K562 (cell line): Measurements from ENCODE around the gene HOXC10. TPM values are rescaled to one million over a fixed set of nuclear protein-coding genes. Genes with fewer than 3 reads are reported as not detected.

Source experiments
- ATAC-seq: fragments of 200-7000 bp; cut with Tn5 transposase; 3 replicates; pipeline ENCODE4 v1.9.1; 2020; ENCODE audit warnings: moderate library complexity
- BruUV-seq: library from RNA; stranded (reverse); fragments of 400-500 nt; replicated peaks from 2 replicates; lab custom pipeline; 2021; lab: Mats Ljungman, UMichigan
- CTCF ChIA-PET: fragments of 300-600 bp; formaldehyde crosslinking; extraction: SDS; loops from one replicate; lab custom pipeline; 2021; ENCODE audit warnings: low intra/inter-chr PET ratio; lab: Yijun Ruan, JAX
- POLR2A ChIA-PET: fragments of 300-600, 350-650 bp; sonication (Branson Sonifier 250); formaldehyde crosslinking; extraction: SDS; loops from one replicate; lab custom pipeline; 2021; ENCODE audit warnings: antibody characterized with exemption, inconsistent platforms; lab: Yijun Ruan, JAX
- DNase-seq, 4 experiments: peaks; one replicate each; pipeline versions ENCODE4 v3.0.0 to v3.0.0-alpha.2; 2011 to 2018; ENCODE audit warnings: low spot score in 3 of 4, mixed read lengths in 3 of 4; ENCODE audit errors: extremely low read depth in 1 of 4
- FAIRE-seq: peaks from 2 replicates; lab custom pipeline; 2011; peaks lifted over from hg19 to GRCh38; lab: Jason Lieb, UNC
- H2AFZ ChIP-seq: 2 replicates; pipeline ENCODE4 v1.6.0; 2011; ENCODE audit warnings: low read depth, low read length, control low read depth, inconsistent platforms
- H3K27ac ChIP-seq: fragments of 200-600 bp; 3 replicates; pipeline ENCODE4 v1.8.0; 2011; ENCODE audit warnings: low read depth, mild to moderate bottlenecking, control low read depth, inconsistent platforms, low read length, moderate library complexity, mixed read lengths; ENCODE audit errors: extremely low read depth
- H3K27me3 ChIP-seq, 2 experiments: fragments of 300-600 bp in 1 of 2; 2 replicates in 1 of 2; 3 replicates in 1 of 2; pipeline versions ENCODE4 v1.6.0 to v1.8.0; 2011; ENCODE audit warnings: inconsistent platforms in 2 of 2, low read length in 2 of 2, mild to moderate bottlenecking in 1 of 2, mixed read lengths in 1 of 2, moderate library complexity in 1 of 2; ENCODE audit not compliant: control insufficient read depth in 2 of 2, insufficient read depth in 2 of 2
- H3K36me3 ChIP-seq: fragments of 300-600 bp; 3 replicates; pipeline ENCODE4 v1.8.0; 2011; ENCODE audit warnings: mild to moderate bottlenecking, low read length, inconsistent platforms; ENCODE audit not compliant: control insufficient read depth, insufficient read depth
- H3K4me1 ChIP-seq, 2 experiments: fragments of 200-600 bp in 1 of 2; replicated peaks in 1 of 2; 2 replicates in 1 of 2; 3 replicates in 1 of 2; pipeline versions ENCODE4 v1.5.1 to v1.8.0; 2011; ENCODE audit warnings: inconsistent platforms in 2 of 2, low read length in 2 of 2, mild to moderate bottlenecking in 1 of 2, mixed read lengths in 1 of 2, moderate library complexity in 1 of 2; ENCODE audit not compliant: control insufficient read depth in 2 of 2, insufficient read depth in 2 of 2
- H3K4me2 ChIP-seq: 2 replicates; pipeline ENCODE4 v1.6.1; 2011; ENCODE audit warnings: low read length, control low read depth, inconsistent platforms, mixed read lengths; ENCODE audit not compliant: insufficient read depth
- H3K4me3 ChIP-seq: fragments of 200-600 bp; sonication (generic), shearing (Covaris generic); 2 replicates; pipeline ENCODE4 v1.5.1; 2016; ENCODE audit warnings: control low read depth, inconsistent platforms
- H3K79me2 ChIP-seq: fragments of 200-600 bp; 3 replicates; pipeline ENCODE4 v1.8.0; 2011; ENCODE audit warnings: low read length, inconsistent platforms; ENCODE audit not compliant: control insufficient read depth, insufficient read depth
- H3K9ac ChIP-seq, 2 experiments: 2 replicates each; pipeline versions ENCODE4 v1.6.0 to v1.6.1; 2011; ENCODE audit warnings: low read depth in 2 of 2, low read length in 2 of 2, control low read depth in 1 of 2, inconsistent platforms in 1 of 2, mild to moderate bottlenecking in 1 of 2, mixed read lengths in 1 of 2; ENCODE audit not compliant: insufficient read depth in 1 of 2
- H3K9me1 ChIP-seq: one replicate; pipeline ENCODE4 v1.6.0; 2011; ENCODE audit warnings: inconsistent platforms, mild to moderate bottlenecking, low read length, moderate library complexity; ENCODE audit not compliant: control insufficient read depth, insufficient read depth
- H3K9me3 ChIP-seq: replicated peaks from 2 replicates; pipeline ENCODE4 v1.5.1; 2011; ENCODE audit warnings: low read depth, low read length, inconsistent platforms; ENCODE audit not compliant: control insufficient read depth, insufficient read depth
- H4K20me1 ChIP-seq: replicated peaks from 2 replicates; pipeline ENCODE4 v1.6.1; 2011; ENCODE audit warnings: low read length, inconsistent platforms, mixed read lengths; ENCODE audit not compliant: control insufficient read depth, insufficient read depth
- EWSR1 ChIP-seq: fragments of 450-650 bp; IDR thresholded peaks from 2 replicates; pipeline ENCODE4 v1.6.1; 2018; ENCODE audit warnings: borderline replicate concordance, mild to moderate bottlenecking, low read depth, moderate library complexity; ENCODE audit not compliant: partially characterized antibody
- HDGF ChIP-seq: fragments of 450-650 bp; IDR thresholded peaks from 2 replicates; pipeline ENCODE4 v1.6.1; 2016
- MECOM ChIP-seq: fragments of 250-450 bp; sonication (Bioruptor Pico); IDR thresholded peaks from 2 replicates; pipeline ENCODE4 v1.8.0; 2022; ENCODE audit warnings: inconsistent platforms
- PTRF ChIP-seq: fragments of 450-650 bp; IDR thresholded peaks from 2 replicates; pipeline ENCODE4 v1.6.1; 2016; ENCODE audit warnings: mild to moderate bottlenecking, missing genetic modification characterization, missing compliant biosample characterization
- TAF7 ChIP-seq: fragments of 450-650 bp; IDR thresholded peaks from 2 replicates; pipeline ENCODE4 v1.6.1; 2016; ENCODE audit warnings: missing genetic modification characterization, missing compliant biosample characterization
- ZBTB8A ChIP-seq: fragments of 450-650 bp; IDR thresholded peaks from 2 replicates; pipeline ENCODE4 v1.6.1; 2018; ENCODE audit warnings: mild to moderate bottlenecking, moderate library complexity; ENCODE audit not compliant: partially characterized antibody
- ZFP36 ChIP-seq: fragments of 150-350 bp; IDR thresholded peaks from 2 replicates; pipeline ENCODE4 v1.6.1; 2018; ENCODE audit warnings: low read length, low read depth; ENCODE audit not compliant: partially characterized antibody
- WGBS: fragments of 100-300 bp; shearing (Covaris generic); methylation state at CpG from one replicate; pipeline ENCODE4 v1.1.6; 2016; ENCODE audit warnings: low coverage, mixed read lengths; ENCODE audit not compliant: insufficient coverage; ENCODE audit errors: missing lambda C conversion rate; 5-methylcytosine and 5-hydroxymethylcytosine counted together
- in situ Hi-C: fragments of 300-500 bp; cut with MboI; formaldehyde crosslinking; loops from 4 replicates; pipeline ENCODE4 v1.15.0; 2018; ENCODE audit warnings: inconsistent platforms, mixed read lengths
- intact Hi-C: fragments of 100-400 bp; cut with micrococcal nuclease; formaldehyde crosslinking; loops from 2 replicates; pipeline ENCODE4 v1.14.2; 2022
- polyA plus RNA-seq, 8 experiments: library from polyadenylated mRNA; depleted of rRNA in 4 of 8; stranded (reverse) in 5 of 8; unstranded in 3 of 8; fragments of >200 nt; fragmentation: Nextera tagmentation in 2 of 8; fragmentation: Illumina TruSeq in 1 of 8; extraction: Ambion mirVana in 2 of 8; extraction: Trizol in 1 of 8; gene quantifications; 2 replicates each; pipeline versions ENCODE4 v1.2.1 to v1.2.3, GENCODE V29; 2011 to 2014; ENCODE audit warnings: inconsistent platforms in 1 of 8, missing spikeins in 1 of 8
- total RNA-seq, 7 experiments: library from RNA; depleted of rRNA in 6 of 7; stranded (reverse); fragments of >200 nt in 6 of 7; fragmentation: Illumina TruSeq in 2 of 7; extraction: Trizol in 2 of 7; gene quantifications; 2 replicates each; pipeline versions ENCODE4 v1.2.1 to v1.2.3, GENCODE V29; 2011 to 2021; ENCODE audit warnings: low replicate concordance in 1 of 7
- TF ChIP-seq, protein P1 (sequence below), 3 experiments: fragments of 200-800 bp in 1 of 3; sonication (Bioruptor generic) in 1 of 3; sonication (generic) in 1 of 3; formaldehyde crosslinking in 1 of 3; IDR thresholded peaks; 2 replicates each; pipeline versions ENCODE4 v1.6.1 to v1.8.0; 2016 to 2022; ENCODE audit warnings: mild to moderate bottlenecking in 2 of 3, missing compliant biosample characterization in 2 of 3, missing genetic modification characterization in 2 of 3, missing genetic modification reagents in 1 of 3

The HOXC10 gene
- total and polyA plus RNA-seq, 9 of the 15 experiments (the other 6 are each of a cell fraction or from before 2014, with no cell fraction given) = 0.13 to 0.77 (median 0.35) TPM; not detected in 2

DNA sequence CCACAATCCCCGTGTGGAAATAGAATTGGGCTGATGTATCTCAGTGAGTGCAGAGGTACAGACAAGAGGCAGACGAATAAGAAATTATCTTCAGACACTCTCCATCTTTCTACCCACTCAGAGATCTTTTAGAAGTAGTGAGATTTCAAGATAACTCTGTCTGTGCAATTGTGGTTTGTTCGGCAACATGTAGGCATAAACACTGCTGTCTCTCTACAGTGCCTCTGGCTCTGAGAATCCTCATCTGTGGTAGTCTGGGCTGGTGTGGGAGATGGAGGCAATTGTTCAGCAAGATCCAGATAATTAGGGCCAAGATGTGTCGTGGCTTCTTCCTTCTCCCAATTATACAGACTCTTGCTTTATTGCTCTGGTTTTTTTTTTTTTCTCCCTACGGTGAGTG lies 43.2 kb upstream of the HOXC10 start:
- WGBS = 0% methylated on average over 3 of the region's 5 CpGs
- FAIRE-seq (no peak), ATAC-seq (no peak)
- CTCF ChIA-PET = no interaction called here
- Histone ChIP-seq H3K9me3 (no peaks in the 10 kb centered on the region), H3K4me3 (no peak overlapping the region), H3K79me2 (no peaks in the 10 kb centered on the region), H3K27me3 (peaks cover 29 to 57% of the 10 kb centered on the region in 2 experiments), H3K4me1 (peaks cover 0 to 29% of the 10 kb centered on the region in 2 experiments; a peak in 2 of 5 replicates), H3K36me3 (no peaks in the 10 kb centered on the region), H3K4me2 (no peak overlapping the region), H4K20me1 (no peaks in the 10 kb centered on the region)
- POLR2A ChIA-PET = interaction anchor here (1.3 kb wide), 1 partner anchor 11 kb away, joined by 4 read pairs; no protein-coding TSS in a partner anchor
- in situ Hi-C loops = no loop called here
- intact Hi-C loops = no loop called here
- TF ChIP-seq, protein P1, sequence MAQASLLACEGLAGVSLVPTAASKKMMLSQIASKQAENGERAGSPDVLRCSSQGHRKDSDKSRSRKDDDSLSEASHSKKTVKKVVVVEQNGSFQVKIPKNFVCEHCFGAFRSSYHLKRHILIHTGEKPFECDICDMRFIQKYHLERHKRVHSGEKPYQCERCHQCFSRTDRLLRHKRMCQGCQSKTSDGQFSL (CRISPR knock-in tag; IDR thresholded peaks at IDR 0.05) = no peak
- TF ChIP-seq, protein P1 (tag; IDR thresholded peaks at IDR 0.05) = no peak
- TF ChIP-seq PTRF (tag) (no peak), MECOM (no peak), HDGF (no peak), ZBTB8A (no peak), TAF7 (tag) (no peak), ZFP36 (no peak), EWSR1 (no peak)
- TF ChIP-seq, all 486 proteins: peak for 0
- BruUV-seq = no TSS peak
- no peak overlapping the region for H3K27ac ChIP-seq
- no peak overlapping the region for H3K9ac ChIP-seq
- no peak overlapping the region for H2AFZ ChIP-seq
- no peaks in the 10 kb centered on the region for H3K9me1 ChIP-seq
- no peak for DNase-seq
